ENCODE data around the gene NAPG. TPM values are rescaled to one million over a fixed set of nuclear protein-coding genes. Genes with fewer than 3 reads are reported as not detected.
"Not testable (repeated sequence)": the region's sequence is repeated elsewhere in the genome, so short reads cannot be mapped to it uniquely, and the experiment has no call there.

NAPG gene
- total RNA-seq, 1 donor from 2014 or later, result 36.1 TPM

DNA sequence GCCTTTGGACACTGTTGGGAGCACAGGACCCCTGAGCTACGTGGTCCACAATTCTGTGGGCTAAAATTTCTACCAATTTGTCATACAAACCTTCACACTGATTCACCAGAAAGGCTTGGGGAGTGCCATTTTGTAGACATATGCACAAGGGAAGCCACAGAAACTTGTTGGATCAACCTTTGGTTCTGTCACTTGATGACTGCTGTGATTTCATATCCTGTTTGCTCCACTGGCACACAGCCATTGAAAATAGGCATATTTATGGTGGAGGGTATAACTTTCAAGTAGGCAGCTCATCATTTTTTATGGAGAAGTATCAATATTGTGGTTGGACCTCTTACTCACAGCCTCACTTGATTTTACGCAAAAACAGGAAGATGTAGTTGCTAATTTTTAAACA, 10.5 kb downstream of the NAPG start:
- Histone ChIP-seq H3K36me3 (ENCODE audit: control insufficient read depth, insufficient read depth, low read length) (no peaks in the 10 kb centered on the region), H3K4me3 (ENCODE audit: low read depth, low read length) (no peak overlapping the region), H3K27me3 (ENCODE audit: control insufficient read depth, insufficient read depth, low read length) (no peaks in the 10 kb centered on the region)
- TF ChIP-seq, protein P1, sequence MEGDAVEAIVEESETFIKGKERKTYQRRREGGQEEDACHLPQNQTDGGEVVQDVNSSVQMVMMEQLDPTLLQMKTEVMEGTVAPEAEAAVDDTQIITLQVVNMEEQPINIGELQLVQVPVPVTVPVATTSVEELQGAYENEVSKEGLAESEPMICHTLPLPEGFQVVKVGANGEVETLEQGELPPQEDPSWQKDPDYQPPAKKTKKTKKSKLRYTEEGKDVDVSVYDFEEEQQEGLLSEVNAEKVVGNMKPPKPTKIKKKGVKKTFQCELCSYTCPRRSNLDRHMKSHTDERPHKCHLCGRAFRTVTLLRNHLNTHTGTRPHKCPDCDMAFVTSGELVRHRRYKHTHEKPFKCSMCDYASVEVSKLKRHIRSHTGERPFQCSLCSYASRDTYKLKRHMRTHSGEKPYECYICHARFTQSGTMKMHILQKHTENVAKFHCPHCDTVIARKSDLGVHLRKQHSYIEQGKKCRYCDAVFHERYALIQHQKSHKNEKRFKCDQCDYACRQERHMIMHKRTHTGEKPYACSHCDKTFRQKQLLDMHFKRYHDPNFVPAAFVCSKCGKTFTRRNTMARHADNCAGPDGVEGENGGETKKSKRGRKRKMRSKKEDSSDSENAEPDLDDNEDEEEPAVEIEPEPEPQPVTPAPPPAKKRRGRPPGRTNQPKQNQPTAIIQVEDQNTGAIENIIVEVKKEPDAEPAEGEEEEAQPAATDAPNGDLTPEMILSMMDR (IDR thresholded peaks at IDR 0.05; ENCODE audit: insufficient read depth, low read length, poor library complexity, severe bottlenecking), result no peak
- DNase-seq (ENCODE audit: low read depth), result no peak

DNA sequence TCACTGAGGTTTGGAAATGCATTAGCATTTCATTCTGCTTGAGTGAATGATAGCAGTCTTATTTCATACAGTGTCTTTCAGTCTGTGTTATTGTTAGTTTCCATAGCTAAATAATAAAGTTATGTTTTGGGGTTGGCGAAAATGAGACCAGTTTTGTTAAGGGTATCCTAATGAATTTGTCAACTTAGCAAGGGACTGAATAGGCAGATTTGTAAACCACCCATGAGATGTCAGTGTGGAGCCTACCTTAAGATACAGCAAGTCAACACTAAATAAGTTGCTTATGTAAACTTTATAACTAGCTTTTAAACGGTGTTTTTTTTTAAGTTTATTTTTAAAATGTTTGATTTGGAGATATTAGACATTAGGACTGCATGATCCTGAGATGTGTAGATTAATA, 11.9 kb downstream of the NAPG start:
- no peak overlapping the region for H3K4me3 ChIP-seq (ENCODE audit: low read depth, low read length)
- no peaks in the 10 kb centered on the region for H3K27me3 ChIP-seq (ENCODE audit: control insufficient read depth, insufficient read depth, low read length)
- H3K36me3 ChIP-seq (ENCODE audit: control insufficient read depth, insufficient read depth, low read length), result no peaks in the 10 kb centered on the region
- TF ChIP-seq, protein P1 (IDR thresholded peaks at IDR 0.05; ENCODE audit: insufficient read depth, low read length, poor library complexity, severe bottlenecking), result no peak
- no peak for DNase-seq (ENCODE audit: low read depth)

DNA sequence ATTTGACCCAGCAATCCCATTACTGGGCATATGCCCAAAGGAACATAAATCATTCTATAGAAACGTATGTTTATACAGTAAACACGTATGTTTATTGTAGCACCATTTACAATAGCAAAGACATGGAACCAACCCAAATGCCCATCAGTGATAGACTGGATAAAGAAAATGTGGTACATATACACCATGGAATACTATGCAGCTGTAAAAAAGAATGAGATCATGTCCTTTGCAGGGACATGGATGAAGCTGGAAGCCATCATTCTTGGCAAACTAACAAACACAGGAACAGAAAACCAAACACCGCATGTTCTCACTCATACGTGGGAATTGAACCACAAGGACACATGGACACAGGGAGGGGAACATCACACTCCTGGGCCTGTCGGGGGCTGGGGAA, 13.3 kb downstream of the NAPG start:
- not testable (repeated sequence) for DNase-seq (ENCODE audit: low read depth); H3K36me3 ChIP-seq (ENCODE audit: control insufficient read depth, insufficient read depth, low read length); H3K27me3 ChIP-seq (ENCODE audit: control insufficient read depth, insufficient read depth, low read length); H3K4me3 ChIP-seq (ENCODE audit: low read depth, low read length)

DNA sequence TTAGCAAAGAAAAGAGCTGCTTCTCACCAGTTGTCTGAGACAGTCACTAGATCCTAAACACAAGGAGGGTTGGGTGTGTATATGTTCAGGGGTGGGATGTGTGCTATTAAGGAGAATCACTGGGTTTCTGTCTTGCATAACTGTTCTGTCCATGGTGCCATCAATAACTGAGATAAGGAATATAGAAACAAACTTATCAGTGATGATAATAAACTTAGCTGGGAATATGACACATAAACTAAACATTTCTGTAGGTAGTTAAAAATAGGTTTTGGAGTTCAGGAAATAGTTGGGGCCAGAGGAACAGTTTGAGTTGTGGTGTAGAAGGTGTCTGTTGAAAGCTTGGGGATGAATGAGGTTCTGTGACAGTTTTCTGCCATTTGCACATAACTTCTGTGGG, 17.4 kb downstream of the NAPG start:
- TF ChIP-seq, protein P1 (IDR thresholded peaks at IDR 0.05; ENCODE audit: insufficient read depth, low read length, poor library complexity, severe bottlenecking), result no peak
- H3K36me3 ChIP-seq (ENCODE audit: control insufficient read depth, insufficient read depth, low read length), result no peaks in the 10 kb centered on the region
- no peak for DNase-seq (ENCODE audit: low read depth)

DNA sequence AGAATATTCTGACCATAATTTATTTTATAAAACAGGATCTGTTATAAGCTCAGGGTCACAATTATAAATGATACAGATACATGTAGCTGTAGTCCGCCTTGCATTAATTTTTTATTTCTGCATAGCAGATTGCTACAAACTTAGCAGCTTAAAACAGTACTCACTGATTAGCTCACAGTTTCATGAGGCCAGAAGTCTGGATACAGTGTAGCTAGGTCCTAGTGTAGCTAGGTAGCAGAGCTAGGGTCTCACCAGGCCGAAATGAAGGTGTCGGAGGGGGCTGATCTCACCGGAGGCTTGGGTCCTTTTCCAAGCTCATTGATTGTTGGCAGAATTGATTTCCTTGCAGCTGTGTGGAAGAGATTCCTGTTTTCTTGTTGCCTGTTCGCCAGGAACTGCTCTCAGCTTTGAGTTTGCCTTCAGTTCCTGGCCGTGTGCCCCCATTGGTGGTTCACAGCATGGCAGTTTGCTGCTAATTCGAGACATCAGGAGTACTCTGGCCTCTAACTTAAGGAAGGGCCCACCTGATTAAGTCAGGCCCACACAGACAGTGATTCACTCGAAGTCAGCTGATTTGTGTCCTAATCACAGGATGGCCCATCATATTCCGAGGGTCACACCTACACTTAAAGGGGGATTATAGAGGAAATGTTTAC, 18.4 kb downstream of the NAPG start:
- TF ChIP-seq, protein P1 (IDR thresholded peaks at IDR 0.05; ENCODE audit: insufficient read depth, low read length, poor library complexity, severe bottlenecking), result no peak
- DNase-seq (ENCODE audit: low read depth), result no peak
- H3K4me3 ChIP-seq (ENCODE audit: low read depth, low read length), result no peak overlapping the region
- H3K27me3 ChIP-seq (ENCODE audit: control insufficient read depth, insufficient read depth, low read length), result no peaks in the 10 kb centered on the region
- H3K36me3 ChIP-seq (ENCODE audit: control insufficient read depth, insufficient read depth, low read length), result no peaks in the 10 kb centered on the region

More for the DNA sequence above, 17.4 kb downstream of the NAPG start:
- no peak overlapping the region for H3K4me3 ChIP-seq (ENCODE audit: low read depth, low read length)
- no peaks in the 10 kb centered on the region for H3K27me3 ChIP-seq (ENCODE audit: control insufficient read depth, insufficient read depth, low read length)

DNA sequence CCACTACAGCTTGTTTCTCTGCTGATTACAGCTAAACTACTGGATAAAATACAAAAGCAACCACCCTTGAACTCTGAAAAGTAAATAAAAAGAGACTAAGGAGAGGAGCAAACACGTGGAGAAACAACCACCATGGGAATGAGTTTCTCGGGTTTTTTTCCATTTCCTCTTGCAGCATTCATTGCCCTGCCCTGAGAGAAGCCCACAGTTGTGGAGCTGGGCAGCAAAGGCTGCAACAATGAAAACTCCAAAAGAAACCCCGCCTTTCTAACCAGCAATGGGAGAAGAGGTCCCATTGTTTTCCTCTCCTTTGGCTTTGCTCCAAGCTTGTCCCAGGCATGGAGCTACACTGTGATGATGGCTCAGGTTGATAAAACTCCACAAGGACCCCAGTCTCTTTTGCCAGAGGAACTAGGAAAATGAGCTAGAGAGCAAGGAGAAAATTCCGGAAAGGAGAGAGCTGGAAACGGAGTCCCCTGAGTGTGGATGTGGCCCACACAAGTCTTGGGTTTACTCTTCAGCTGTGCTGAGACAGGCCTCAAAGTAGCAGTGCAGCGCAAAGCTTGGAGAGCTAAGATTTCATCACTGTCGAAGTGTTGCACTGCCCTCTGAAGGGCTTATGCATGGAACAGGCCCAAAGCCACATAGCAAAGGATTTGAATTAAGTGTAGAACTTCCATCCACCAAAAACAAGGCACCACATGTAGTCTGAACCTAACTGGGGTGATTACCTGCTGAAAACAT, 20.9 kb downstream of the NAPG start:
- TF ChIP-seq, protein P1 (IDR thresholded peaks at IDR 0.05; ENCODE audit: insufficient read depth, low read length, poor library complexity, severe bottlenecking), result no peak
- H3K4me3 ChIP-seq (ENCODE audit: low read depth, low read length), result no peak overlapping the region
- DNase-seq (ENCODE audit: low read depth), result no peak
- no peaks in the 10 kb centered on the region for H3K27me3 ChIP-seq (ENCODE audit: control insufficient read depth, insufficient read depth, low read length)
- H3K36me3 ChIP-seq (ENCODE audit: control insufficient read depth, insufficient read depth, low read length), result no peaks in the 10 kb centered on the region

Measured in kidney epithelial cell (primary cell).